ENCODE results near the gene PKD2.

PKD2 gene

DNA sequence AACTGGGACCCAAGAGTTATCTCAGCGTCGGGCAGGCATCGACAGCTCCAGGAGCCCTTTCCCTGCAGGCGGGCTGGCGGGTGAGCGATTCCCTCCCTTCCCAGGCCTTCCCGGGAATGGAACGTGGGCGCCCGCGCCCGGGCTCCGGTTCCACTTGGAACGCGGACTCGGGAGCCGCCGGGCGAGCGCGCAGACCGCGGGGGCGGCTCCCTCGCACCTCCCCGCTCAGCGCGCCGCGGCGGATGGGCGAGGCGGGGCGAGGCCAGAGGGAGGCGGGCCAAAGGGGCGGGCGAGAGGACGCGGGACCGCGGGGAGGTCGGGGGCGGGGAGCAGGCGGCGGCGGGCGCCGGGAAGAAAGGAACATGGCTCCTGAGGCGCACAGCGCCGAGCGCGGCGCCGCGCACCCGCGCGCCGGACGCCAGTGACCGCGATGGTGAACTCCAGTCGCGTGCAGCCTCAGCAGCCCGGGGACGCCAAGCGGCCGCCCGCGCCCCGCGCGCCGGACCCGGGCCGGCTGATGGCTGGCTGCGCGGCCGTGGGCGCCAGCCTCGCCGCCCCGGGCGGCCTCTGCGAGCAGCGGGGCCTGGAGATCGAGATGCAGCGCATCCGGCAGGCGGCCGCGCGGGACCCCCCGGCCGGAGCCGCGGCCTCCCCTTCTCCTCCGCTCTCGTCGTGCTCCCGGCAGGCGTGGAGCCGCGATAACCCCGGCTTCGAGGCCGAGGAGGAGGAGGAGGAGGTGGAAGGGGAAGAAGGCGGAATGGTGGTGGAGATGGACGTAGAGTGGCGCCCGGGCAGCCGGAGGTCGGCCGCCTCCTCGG, at the start of gene PKD2:
Gene PKD2, plus strand, starts transcription at position 332 of the 818 bp plus-strand sequence. Its CDS starts 99 bp downstream, at position 431.
- peak; percentile 93 for DNase-seq (ENCODE audit: low spot score)

DNA sequence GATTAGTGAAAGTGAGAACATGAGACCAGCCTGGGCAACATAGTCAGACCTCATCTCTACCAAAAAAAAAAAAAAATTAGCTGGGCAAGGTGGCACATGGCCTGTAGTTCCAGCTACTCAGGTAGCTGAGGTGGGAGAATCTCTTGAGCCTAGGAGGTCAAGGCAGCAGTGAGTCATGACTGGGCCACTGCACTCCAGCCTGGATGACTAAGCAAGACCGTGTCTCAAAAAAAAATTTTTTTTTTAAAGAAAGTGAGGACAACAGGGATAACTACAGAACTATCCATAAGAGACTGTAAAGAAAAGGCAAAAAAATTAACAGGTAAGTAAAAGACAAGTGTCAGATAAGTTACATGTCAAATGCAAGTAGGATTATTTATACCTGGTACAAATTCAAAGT, 45.4 kb upstream of the PKD2 start:
- DNase-seq (ENCODE audit: low spot score) = no peak

DNA sequence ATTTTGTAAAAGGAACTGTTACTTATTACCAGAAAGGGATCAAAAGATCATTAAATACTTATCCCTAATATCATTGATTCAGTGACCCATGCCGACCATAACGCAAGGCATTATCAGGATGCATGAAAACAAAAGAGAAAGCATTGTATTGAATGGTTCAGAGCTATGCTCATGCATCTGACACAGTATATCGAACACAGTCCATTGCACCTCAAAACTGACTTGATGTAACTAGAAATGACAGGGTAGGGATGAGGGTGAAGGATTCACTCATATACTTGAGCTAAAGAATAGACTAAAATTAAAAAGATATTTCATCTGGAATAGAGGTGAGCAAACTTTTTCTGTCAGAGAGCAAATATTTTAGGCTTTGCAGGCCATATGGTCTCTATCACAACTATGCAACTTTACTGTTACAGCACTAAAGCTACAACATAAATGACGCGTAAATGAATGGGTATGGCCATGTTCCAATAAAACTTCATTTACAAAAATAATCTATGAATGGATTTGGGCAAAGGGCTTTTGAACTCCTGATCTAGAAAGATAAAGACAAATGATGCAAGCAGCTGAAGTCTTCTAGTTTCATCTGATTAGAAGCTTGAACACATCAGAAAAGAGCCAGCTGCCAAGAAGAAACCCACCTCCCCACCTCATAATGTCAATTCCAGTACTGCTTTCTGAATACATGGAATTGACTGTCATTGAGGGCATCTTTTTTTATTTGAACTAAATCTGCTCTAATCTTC, 44.9 kb upstream of the PKD2 start:
- DNase-seq (ENCODE audit: low spot score) = no peak

DNA sequence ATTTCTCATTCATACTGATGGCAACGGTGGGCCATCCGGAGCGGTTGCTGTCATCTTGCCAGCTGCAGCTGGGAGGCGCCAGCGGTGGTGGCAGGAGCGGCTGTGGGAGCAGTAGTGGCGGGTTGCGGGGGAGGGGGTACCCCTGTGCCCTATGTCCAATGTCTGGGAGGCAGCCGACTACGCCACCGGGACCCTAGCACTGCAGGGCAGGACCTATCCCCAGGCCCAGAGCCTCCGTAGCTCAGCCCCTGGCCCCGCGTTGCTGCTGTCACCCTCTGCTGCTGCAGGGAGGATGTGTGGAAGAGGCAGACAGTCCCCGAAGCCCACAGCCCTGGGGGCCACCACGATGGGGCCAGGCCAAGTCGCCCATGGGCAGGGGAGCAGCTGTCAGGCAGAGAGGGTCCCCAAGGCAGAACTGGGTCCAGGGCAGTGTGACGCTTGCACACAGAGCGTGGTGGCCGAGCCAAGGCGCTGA, 41.9 kb upstream of the PKD2 start:
- DNase-seq (ENCODE audit: low spot score) = peak; percentile 23

DNA sequence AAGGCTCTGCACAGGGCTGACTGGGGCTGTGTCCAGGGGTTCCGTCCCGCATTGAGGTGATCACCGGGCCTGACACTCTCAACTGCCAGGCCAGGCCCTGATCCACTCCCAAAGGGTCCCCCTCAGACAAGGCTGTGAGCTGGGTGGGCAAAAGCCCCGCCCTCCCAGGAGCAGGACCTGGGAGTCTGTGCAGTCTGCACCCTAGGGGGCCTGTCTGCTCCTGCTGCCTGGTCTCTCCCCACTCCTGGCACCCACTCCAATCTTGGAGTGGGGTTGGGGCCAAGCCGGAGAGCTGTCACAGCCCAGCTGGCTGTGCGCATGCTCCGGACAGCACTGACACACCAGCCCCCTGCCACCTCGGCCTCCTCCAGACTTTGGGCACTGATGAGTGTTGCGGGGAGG, 41.3 kb upstream of the PKD2 start:
- DNase-seq (ENCODE audit: low spot score) = no peak

DNA sequence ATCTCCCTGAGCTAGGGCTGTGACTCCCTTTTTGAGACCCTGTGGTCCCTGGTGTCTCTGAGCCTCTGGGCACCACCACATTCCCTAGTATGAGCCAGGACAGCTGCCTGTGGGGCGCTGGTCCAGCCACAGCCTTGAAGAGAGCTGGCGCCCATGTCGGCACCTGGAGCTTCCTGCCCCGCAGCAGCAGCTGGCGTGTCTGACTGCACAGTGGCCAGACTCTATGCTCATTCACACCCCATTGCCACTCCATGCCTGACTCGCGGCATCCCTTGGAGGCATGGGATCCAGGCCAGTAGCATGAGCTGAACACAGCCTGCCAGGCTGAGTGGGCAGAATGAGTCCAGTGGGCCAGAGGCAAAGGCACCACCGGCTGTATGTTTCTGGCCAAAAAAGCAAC, 40.2 kb upstream of the PKD2 start:
- no peak for DNase-seq (ENCODE audit: low spot score)

DNA sequence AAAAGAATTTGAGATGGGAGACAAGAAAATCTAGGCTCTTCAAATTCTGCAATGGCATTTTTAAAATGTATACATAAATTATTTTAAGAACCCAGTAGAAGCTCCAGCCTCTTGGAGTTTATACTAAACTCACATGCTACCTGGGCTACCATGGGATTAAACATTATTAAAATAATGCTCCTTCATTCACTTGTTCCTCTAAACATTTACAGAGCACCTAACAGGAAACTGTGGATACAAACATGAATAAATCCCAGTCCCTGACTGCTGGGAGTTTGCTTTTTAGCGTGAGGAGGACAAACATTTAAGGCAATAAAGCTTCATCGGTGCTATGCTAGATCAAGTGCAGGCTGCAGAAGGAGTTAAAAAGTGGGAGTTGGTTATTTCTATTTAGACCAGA, 37.3 kb upstream of the PKD2 start:
- no peak for DNase-seq (ENCODE audit: low spot score)

DNA sequence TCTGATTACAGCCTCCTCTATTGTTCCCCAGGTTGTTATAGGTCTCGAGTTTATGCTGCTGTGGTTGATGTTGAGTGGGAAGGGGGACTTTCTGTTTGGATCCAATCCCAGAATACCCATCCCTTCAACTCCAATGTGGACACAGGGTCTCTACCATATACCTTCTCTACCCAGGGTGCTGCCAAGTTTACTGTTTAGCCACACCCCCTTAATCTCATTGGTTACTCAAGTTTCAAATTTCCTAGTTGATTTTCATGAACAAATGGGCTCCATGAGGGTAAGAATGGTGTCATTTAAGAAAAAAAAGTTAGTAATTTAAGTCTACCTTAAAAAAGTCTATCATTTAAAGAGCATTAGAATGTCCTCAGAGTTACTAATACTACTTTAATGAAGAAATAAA, 35.6 kb upstream of the PKD2 start:
- no peak for DNase-seq (ENCODE audit: low spot score)

DNA sequence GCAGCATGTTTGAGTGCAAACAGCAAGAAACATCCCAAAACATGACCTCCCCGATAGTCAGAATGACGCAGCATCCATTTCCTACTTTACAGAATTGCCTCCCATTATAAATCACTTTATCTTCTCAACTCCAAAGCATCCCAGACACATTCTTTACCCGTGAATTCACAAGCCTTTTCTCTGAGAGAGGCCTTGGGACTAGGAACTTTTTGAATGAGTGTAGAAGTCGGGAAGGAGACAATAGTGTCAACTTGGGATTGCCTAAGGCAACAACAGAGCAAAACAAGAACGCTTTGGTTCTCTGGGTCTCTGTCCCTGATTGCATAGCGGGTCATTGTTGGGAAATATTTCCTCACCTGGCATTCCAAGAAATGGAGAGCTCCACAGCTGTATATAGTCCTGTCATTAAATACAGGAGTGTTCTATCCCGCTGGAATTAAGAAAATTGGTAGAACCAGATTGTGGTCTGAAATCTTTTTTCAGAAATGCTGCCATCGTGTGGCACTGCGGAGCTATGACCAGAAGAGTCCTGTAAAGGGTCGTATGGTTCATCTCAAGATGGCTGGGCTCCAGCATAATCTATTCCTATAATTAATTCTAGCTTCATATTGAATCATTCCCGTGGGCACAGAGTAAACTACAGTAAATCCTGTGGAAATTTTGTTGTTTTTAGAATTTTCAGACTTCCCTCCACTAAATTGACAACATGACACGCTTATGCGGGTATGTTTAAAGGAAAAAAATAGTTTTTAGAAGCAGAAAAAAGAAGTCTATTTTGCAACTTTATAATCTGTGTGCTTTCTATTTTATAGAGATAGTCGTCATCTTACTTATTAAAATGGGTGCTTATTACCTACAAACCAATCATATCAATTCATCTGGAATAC, 33.9 kb upstream of the PKD2 start:
- DNase-seq (ENCODE audit: low spot score) = peak; percentile 57

DNA sequence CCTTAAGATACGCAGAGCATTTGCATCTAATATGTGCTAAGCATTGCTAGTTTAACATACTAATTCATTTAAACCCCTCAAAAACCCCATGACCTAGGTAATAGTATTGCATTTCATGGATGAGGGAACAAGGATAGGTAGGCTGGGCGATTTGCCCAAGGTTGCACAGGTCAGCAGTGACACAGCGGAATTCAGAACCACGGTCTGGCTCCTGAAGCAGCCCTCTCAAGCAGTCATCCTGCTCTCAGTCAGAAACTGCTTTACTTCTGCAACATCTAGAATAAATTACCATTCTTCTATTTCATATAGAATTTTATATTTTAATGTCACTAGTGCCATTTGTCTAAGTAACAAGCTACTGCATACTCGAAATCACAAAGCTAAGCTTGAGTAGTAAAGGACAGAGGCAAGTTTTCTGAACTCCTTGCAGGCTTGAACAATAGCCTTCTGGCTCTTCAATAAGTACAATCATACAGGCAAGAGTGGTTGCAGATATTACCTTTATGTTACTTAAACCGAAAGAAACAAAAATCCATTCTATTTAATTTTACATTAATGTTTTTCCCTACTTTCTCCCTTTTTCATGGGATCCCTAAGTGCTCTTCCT, 32.5 kb upstream of the PKD2 start:
- DNase-seq (ENCODE audit: low spot score) = peak; percentile 18

DNA sequence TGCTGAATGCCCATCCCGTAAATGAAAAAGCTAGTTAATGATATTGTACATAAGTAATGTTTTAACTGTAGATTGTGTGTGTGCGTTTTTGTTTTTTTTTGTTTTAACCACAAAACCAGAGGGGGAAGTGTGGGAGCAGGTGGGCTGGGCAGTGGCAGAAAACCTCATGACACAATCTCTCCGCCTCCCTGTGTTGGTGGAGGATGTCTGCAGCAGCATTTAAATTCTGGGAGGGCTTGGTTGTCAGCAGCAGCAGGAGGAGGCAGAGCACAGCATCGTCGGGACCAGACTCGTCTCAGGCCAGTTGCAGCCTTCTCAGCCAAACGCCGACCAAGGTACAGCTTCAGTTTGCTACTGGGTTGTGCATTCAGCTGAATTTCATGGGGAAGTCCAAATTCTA, 32.0 kb upstream of the PKD2 start, which contains the start of gene SPP1:
Gene SPP1, plus strand, starts transcription at position 249 of the 400 bp plus-strand sequence. CDS start 1,182 bp downstream, outside the sequence.
- DNase-seq (ENCODE audit: low spot score) = peak; percentile 57

DNA sequence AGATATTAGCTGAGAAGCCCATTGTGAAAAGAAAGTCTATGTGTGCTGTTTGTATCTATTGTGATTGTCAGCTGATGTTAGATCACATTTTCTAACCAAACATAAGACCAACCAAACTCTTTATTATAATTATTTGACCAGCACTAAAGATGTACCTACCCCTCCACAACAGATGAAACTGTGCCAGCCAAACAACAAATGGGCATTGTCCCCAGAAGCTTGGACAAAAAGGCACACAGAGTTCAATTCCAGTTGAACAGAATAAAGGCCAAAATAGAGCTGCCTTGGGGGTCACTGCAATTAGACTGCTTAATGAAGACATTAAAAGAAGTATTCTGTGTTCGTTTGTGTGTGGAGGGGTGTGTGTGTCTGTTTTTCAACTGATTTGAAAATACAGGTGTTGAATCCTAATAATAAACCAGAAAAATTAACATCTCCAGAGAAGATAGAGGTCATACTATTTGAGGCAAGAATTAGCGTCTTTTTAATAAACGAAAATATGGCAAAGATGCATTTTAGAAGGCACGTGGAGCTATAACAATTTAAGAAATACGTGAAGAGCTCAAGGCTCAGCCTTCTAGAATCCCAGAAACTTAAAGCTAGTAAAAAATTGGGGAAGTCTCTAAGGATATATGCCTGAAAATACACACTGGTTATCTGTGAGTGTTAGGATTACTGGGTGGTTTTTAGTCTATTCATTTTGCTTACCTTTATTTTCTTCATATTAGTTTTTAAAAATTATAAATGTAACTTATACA, 29.7 kb upstream of the PKD2 start:
- DNase-seq (ENCODE audit: low spot score) = no peak

DNA sequence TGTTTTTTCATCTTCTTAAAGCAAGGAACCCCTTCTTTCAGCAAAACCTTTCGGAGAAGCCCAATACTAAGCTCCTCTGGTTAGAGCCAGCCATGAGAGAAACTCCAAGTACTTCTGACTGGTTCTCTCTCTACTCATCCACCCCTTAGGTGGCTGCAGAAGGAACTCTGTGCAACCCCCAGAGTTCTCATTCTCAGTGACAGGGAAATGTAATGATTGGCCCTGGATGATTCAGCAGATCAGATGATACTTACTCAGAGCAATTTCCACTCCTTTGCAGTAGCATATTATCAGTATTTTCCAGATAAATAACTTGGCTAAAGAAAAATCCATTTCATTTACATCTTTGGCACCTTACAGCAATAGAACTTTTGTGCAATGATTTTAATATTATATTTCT, 28.8 kb upstream of the PKD2 start:
- no peak for DNase-seq (ENCODE audit: low spot score)

DNA sequence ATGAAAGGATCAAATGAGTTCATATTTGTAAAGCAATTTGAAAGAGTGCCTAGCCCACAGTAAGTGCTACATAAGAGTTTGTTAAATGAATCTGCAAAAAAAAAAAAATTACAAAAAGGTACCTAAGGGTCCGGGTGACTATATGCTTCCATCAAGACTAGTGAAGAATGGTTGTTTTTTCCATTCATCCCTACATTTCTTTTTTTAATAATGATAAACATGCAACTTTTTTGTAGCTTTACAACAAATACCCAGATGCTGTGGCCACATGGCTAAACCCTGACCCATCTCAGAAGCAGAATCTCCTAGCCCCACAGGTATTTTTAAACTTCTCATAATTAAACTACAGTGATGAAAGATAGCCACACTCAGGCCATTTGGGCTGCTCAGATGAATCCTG, 27.6 kb upstream of the PKD2 start:
- DNase-seq (ENCODE audit: low spot score) = no peak

DNA sequence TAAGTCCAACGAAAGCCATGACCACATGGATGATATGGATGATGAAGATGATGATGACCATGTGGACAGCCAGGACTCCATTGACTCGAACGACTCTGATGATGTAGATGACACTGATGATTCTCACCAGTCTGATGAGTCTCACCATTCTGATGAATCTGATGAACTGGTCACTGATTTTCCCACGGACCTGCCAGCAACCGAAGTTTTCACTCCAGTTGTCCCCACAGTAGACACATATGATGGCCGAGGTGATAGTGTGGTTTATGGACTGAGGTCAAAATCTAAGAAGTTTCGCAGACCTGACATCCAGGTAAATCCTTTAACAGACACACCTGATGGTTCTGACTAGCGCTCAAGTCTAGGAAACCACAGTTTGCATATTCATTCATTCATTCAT, 25.9 kb upstream of the PKD2 start:
- DNase-seq (ENCODE audit: low spot score) = no peak

DNA sequence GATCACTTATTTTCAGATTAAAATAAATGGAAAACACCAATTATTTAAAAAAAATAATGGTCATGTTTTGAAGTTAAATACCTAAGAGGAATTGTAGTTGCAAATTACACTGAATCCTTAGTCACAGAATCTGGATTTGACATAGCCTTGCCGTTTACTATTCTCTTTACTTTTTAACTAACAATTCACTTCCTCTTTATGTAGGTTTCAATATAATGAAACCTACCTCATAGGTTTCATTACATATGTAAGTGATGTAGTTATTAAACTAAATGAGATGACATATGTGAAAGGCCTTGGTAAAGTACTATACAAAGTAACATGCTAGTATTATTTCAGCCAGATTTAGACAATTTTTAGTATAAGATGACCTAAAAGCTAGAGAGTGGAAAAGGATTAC, 25.4 kb upstream of the PKD2 start:
- no peak for DNase-seq (ENCODE audit: low spot score)

DNA sequence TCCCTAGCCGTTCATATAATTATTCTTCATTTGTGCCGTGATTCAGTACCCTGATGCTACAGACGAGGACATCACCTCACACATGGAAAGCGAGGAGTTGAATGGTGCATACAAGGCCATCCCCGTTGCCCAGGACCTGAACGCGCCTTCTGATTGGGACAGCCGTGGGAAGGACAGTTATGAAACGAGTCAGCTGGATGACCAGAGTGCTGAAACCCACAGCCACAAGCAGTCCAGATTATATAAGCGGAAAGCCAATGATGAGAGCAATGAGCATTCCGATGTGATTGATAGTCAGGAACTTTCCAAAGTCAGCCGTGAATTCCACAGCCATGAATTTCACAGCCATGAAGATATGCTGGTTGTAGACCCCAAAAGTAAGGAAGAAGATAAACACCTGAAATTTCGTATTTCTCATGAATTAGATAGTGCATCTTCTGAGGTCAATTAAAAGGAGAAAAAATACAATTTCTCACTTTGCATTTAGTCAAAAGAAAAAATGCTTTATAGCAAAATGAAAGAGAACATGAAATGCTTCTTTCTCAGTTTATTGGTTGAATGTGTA, 24.9 kb upstream of the PKD2 start:
- no peak for DNase-seq (ENCODE audit: low spot score)

DNA sequence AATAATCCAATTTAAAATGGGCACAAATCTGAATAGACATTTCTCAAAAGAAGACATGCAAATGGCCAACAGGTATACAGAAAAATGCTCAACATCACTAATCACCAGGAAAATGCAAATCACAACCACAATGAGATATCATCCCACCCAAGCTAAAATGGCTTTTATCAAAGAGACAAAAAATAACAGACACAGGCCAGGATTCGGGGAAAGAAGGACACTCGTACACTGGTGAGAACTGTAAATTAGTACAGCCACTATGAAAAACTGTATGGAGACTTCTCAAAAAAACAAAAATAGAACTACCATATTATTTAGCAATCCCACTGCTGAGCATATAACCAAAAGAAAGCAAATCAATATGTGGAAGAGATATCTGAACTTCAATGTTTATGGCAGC, 23.4 kb upstream of the PKD2 start:
- no peak for DNase-seq (ENCODE audit: low spot score)

DNA sequence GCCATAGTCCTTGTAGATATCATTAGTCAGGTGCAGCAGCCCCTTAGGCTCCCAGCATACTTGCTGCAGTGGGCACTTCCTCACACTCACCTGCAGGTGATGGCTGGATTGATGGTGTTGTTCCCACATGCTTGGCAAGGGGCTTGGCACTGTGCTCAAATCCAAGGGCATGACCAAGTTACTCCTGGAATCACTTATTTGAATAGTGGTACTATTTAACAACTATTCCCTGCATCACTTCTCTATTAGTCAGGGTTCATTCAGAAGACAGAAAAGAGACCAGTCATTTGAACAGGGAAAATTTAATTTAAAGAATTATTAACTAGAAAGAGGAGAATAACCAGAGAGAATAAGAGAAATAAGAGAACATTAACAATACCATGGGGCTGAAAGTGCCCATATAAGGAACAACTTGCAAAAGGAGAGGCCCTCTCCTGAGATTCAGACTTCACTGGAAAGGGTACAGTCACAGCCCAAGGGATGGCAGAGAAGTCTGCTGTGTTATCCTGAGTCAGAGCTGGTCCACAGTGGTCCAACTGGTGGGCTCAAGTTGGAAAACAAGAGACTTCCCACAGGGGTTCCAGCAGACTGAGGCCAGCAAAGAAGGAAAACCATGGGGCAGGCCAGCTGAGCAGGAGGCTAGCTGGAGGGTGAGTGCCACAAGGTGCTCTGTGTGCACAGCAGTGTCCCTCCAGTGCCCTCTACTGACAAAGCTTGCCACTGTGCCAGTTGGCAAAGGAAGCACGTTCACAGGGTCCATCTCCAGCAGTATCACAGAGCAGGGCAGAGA, 22.1 kb upstream of the PKD2 start:
- DNase-seq (ENCODE audit: low spot score) = peak; percentile 62

DNA sequence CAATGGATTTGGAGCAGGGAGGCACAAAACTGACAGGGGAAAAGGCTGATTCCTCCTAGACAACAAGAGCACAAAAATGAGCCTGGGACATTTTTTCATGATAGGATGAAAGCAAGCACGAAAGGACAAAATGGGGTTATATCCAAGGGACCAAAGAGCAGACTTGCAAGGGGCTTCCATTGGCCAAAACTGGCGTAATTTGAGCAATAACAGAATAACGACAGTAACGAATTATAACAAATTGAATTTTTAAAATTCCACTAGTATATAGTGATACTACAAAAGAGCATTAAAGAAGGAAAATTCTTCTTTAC, 21.6 kb upstream of the PKD2 start:
- no peak for DNase-seq (ENCODE audit: low spot score)

Data from iPS-NIHi11 (cell line).